ENCODE measurements around the gene RASD1.

The RASD1 gene, protein sequence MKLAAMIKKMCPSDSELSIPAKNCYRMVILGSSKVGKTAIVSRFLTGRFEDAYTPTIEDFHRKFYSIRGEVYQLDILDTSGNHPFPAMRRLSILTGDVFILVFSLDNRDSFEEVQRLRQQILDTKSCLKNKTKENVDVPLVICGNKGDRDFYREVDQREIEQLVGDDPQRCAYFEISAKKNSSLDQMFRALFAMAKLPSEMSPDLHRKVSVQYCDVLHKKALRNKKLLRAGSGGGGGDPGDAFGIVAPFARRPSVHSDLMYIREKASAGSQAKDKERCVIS

DNA sequence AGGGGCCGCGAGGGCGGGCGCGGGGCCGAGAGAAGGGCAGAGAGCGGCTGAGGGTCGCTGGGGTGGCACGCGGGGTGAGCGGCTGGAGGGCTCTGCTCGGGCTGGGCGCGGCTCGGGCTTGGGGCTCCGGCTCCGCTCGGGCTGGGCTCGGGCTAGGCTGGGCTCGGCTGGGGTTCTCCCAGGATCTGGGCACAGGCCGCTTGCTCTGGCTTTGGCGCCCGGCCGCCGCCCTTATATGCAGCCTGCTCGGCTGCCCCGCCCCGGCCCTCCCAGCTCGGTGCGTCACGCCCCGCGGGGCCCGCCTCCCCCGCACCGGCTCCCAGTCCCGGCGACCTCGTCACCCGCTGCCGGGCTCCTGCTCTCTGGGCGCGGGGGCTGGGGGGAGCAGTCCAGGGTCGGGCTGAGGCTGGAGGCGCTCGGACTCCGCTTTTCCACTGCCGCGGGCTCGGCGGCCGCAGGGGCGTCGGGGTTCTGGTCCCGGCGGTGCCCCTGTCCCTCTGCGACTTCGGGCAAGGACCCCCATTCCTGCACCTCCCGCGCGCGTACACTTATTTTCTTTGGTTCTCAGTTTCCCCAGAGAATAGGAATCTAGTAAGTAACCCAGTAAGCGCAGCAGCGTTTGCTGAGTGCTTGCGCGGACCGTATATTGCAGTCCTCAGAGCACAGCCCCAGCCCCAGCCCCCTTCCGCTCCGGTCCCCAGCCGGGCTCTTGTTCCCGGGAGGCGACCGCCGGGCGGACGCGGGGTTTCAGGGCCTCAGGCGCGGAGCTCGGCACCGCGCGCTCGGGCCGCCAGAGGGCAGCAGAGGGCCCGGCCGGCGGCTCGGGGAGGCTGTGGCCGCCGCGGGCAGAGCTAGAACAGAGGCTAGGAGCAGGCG lies at the start of gene RASD1:
RASD1 (minus strand) TSS at position 207 of the 876 bp plus-strand sequence. CDS start 214 bp downstream, outside the sequence.
- peak; percentile 61 to 69 for DNase-seq (ENCODE audit: low read depth in 2 of 2)

DNA sequence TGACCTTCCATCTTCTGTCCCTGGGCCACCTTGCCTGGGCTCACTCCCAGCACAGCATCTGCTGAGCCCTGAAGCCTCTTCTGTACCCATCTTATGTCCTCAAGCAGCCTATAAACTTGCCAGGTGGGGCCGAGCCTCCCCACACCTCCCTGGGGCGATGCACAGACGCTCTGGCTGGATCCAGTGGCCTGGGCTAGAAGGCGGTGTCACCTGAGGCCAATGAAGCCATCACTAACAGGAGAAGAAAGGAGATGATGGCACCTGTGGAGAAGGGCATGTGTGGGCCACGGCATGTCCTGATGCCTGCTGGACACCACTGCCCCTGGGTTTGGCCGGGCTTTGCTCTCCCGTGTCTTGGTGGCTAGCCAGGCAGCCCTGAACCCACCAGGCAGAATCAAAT lies 49.8 kb upstream of the RASD1 start:
- no peak for DNase-seq (ENCODE audit: low read depth in 2 of 2)

DNA sequence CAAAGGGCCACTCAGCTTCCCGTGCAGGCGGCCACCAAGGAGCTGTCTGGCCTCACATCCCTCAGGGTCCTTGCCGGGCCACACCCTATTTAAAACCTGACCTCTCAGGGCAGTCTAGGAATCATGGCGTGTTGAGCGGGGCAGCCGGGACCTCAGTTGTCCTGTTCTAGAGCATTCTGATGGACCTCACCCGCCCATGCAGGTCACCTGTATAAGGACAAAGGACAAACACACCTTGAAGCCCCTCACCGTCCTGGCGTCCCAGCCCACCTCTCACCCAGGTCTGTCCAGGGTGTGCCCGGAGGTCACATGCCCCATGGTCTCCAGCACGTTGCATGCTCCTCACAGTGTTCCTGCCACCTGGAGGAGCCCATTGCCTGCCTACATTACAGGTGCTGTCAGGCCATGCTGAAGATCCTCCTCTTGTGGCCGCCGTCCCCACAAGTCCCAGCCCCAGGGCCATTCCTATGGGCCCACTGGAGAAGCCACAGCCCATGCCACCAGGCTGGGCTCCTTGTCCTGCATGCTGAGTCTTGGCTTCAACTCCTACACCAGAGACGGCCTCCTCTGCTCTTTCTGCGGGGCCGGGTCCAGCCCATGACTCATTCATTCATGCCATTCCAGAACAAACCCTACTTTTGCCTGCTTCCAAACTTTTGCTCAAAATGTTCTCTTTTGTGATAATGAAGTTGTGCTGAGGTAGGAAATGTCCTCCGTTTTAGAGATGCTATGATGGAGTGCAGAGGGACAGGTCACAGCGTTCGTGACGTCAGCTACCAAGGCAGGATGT lies 49.0 kb upstream of the RASD1 start:
- no peak for DNase-seq (ENCODE audit: low read depth in 2 of 2)

- DNase-seq (ENCODE audit: low read depth in 2 of 2): no peak
Measured at GRCh38 chr17:17542906-17543635, 46.9 kb upstream of the RASD1 start.

GRCh38 chr17:17541640-17542001 lies 45.4 kb upstream of the RASD1 start:
- DNase-seq (ENCODE audit: low read depth in 2 of 2): no peak

- DNase-seq (ENCODE audit: low read depth in 2 of 2): no peak
Measured at GRCh38 chr17:17540935-17541639, 44.9 kb upstream of the RASD1 start.

DNA sequence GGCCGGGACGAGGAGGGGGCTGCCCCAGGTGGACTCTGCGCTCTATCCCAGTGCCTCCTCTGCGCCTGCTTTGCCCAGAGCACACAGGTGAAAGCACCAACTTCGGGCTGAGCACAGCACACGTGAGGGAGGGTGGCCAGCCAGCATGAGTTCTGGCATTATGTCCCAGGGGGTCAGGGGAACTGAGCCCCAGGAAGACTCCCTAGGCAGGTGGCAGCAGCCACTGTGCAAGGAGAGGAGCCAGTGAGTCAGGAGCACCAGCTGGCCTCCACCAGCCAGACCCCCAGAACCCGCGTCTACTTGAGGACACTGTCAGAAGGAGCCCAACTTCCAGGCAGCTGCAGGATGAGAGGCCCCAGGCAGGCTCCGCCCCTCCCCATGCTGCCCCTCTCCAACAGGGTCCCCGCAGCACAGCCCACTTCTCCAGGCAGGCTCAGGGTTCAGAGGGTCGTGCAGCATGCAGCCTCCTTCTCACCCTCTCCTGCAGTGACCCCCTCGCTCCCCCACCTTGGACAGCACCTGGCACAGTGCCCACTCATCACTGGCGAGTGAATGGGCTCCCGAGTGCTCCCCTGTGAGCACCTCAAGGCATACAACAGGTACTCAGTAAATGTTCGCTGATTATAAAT lies 44.2 kb upstream of the RASD1 start:
- no peak for DNase-seq (ENCODE audit: low read depth in 2 of 2)

DNA sequence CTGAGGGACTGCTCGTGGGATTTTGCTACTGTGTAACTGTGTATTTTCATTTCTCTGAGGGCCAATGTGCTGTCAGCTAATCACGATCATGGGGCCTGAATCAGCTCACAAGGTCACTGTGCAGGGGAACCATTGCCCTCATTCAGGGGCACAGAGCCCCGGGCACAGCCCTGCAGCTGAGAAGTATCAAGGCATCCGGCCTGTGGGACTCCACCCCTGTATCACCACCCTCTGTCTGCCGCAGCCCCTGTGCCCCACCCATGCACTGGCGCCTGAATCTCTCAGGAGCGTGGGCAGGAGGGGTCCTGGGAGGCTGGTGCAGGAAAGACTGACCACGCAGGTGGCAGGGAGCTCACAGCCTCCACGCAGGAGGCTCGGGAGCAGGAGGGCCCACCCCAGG lies 43.4 kb upstream of the RASD1 start:
- DNase-seq (ENCODE audit: low read depth in 2 of 2): no peak

- no peak for DNase-seq (ENCODE audit: low read depth in 2 of 2)
Measured at GRCh38 chr17:17538417-17539391, 42.5 kb upstream of the RASD1 start.

DNA sequence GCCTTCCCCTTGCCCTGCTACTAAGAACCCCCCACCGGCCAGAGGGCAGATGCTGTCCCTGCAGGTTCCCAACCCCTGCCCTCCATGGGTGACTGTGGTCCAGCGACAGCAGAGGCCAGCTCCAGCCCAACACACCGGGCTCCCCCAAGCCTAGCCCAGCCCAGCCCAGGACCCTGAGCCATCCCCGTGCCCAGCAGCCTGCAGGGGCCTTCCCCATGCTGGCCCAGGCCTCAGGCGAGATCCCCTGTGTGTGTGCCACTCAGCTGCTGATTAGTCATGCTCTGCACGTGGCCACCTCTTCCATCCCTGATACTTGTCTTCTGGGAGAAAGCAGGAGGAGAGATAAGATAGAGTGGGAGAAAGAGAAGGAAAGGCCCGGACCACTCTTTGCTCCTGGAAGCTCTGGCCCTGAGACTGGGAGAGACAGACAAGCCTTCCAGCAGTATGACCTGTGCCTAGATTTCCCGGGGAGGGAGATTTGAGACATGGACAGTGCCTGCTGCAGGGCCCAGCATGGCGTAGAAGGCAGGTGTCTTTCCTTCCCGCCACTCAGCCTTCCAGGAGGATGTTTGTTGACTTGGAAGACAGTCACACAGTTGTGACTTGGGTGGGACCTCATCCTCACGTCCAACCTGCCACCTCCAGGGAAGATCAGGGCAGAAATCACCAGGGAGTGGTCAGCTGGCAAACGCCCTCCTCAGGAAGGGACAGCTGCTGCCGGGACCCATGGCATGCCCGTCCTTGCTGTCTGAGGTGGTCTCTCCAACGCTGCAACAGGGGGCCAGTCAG lies 41.3 kb upstream of the RASD1 start:
- no peak for DNase-seq (ENCODE audit: low read depth in 2 of 2)

DNA sequence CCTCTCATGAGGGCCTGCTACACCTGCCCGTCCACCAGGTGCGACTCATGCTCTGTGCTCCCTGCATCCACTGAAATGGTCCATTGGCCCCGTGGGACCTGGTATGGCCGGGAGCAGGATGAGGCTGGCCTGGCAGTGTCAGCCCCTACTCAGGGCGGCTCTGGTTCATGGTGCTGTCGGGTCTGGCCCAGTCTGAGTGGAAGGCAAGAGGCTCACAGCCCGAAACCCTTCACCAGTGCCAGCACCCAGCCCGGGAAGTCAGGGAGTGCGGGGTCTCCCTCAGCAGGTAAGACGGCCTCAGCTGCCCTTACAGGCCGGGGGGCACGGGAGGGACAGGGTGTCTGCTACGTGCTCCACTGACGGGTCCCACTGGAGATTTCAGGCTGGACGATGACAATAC lies 40.5 kb upstream of the RASD1 start:
- no peak for DNase-seq (ENCODE audit: low read depth in 2 of 2)

DNA sequence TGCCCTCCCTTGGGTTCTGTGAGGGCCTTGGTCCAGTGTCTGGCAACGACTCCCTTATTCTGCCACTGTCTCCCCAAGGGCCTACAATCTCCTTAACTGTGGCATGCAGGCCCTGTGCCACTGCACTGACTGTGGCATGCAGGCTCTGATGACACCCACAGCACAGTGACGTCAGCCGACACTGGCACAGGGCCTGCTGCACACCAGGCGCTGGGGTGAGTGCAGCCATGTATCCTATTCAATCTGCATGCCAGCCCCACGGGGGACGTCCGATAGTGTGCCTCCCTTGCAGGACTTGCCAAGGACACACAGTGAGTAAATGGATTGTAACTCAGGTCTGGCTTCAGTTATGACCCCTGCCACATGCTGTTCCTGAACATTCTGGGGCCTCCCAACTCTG lies 39.8 kb upstream of the RASD1 start:
- DNase-seq (ENCODE audit: low read depth in 2 of 2): no peak

- no peak for DNase-seq (ENCODE audit: low read depth in 2 of 2)
Measured at GRCh38 chr17:17533901-17534441, 37.8 kb upstream of the RASD1 start.

DNA sequence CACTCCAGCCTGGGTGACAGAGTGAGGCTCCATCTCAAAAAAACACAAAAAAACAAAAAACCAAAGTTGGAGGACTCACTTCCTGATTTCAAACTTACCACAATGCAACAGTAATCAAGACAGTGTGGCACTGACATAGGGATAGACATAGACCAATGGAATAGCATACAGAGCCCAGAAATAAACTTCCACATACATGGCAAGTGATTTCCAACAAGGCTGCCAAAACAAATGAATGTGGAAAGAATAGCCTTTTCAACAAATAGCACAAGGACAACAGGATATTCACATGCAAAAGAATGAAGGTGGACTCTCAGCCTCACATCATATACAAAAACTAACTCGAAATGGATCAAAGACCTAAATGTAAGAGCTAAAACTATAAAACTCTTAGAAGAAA lies 36.8 kb upstream of the RASD1 start:
- no peak for DNase-seq (ENCODE audit: low read depth in 2 of 2)

DNA sequence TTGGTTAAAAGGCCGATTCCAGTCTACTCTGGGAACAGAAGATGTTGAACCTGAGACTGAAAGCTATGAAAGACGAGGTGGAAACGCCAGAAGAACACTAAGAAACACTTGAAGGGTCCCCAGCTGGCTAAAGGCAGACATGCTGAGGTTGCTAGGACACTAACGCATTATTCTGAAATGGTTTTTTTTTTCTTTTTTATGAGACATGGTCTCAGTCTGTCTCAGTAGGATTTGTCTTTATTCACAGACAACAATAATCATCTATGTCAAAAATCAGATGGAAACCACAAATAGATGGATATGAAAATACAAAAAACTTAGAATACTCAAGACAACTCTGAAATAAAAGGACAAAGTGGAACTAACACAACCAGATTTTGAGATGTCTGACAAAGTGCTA lies 35.0 kb upstream of the RASD1 start:
- DNase-seq (ENCODE audit: low read depth in 2 of 2): no peak

GRCh38 chr17:17528696-17529652 lies 32.8 kb upstream of the RASD1 start:
- DNase-seq (ENCODE audit: low read depth in 2 of 2): no peak

- no peak for DNase-seq (ENCODE audit: low read depth in 2 of 2)
Measured at GRCh38 chr17:17527956-17528500, 31.8 kb upstream of the RASD1 start.
